Hematopoietic multipotent progenitor cell (in vitro differentiated cells): ENCODE results near the gene KCTD7. TPM values are rescaled to one million over a fixed set of nuclear protein-coding genes. Genes with fewer than 3 reads are reported as not detected.
"Not testable (repeated sequence)": the region's sequence is repeated elsewhere in the genome, so short reads cannot be mapped to it uniquely, and the experiment has no call there.

Experiments used
- DNase-seq, 3 donors: peaks; one replicate each; pipeline ENCODE4 v3.0.0-alpha.2; 2011 to 2015; ENCODE audit warnings: low read depth in 2 of 3, low spot score in 2 of 3
- total RNA-seq: library from RNA; depleted of rRNA; stranded (reverse); fragments of >200 nt; gene quantifications from one replicate; pipeline ENCODE4 v1.2.3, GENCODE V29; 2012

Gene KCTD7
- total RNA-seq, 1 donor: 3.5 TPM

GRCh38 chr7:66614596-66614995, 14.1 kb upstream of the KCTD7 start:
- not testable (repeated sequence) for DNase-seq

- DNase-seq: no peak
Measured at GRCh38 chr7:66615699-66616098, 13.0 kb upstream of the KCTD7 start.

GRCh38 chr7:66617295-66617694, 11.4 kb upstream of the KCTD7 start:
- DNase-seq: no peak

- not testable (repeated sequence) for DNase-seq
Measured at GRCh38 chr7:66619341-66619948, 9.2 kb upstream of the KCTD7 start.

- DNase-seq: no peak
Measured at GRCh38 chr7:66626331-66626934, 2.2 kb upstream of the KCTD7 start.

- peak in 1 of 3 donors; percentile 55 for DNase-seq
Measured at GRCh38 chr7:66627151-66627681, 1.5 kb upstream of the KCTD7 start.

GRCh38 chr7:66627881-66628360, 760 bp upstream of the KCTD7 start:
- no peak for DNase-seq

GRCh38 chr7:66629222-66630062, 761 bp downstream of the KCTD7 start:
- no peak for DNase-seq

GRCh38 chr7:66630531-66630930, 1.9 kb downstream of the KCTD7 start:
- DNase-seq: peak in 2 of 3 donors; percentile 51

- peak in 2 of 3 donors; percentile 46 to 63 for DNase-seq
Measured at GRCh38 chr7:66631471-66631870, 2.8 kb downstream of the KCTD7 start.

GRCh38 chr7:66634816-66635215, 6.1 kb downstream of the KCTD7 start:
- DNase-seq: no peak

- not testable (repeated sequence) for DNase-seq
Measured at GRCh38 chr7:66635322-66635981, 6.8 kb downstream of the KCTD7 start.

- not testable (repeated sequence) for DNase-seq
Measured at GRCh38 chr7:66635982-66636546, 7.4 kb downstream of the KCTD7 start.

GRCh38 chr7:66638309-66639099, 9.8 kb downstream of the KCTD7 start:
- no peak for DNase-seq

- peak in 1 of 3 donors; percentile 26 for DNase-seq
Measured at GRCh38 chr7:66639773-66640172, 11.1 kb downstream of the KCTD7 start.

GRCh38 chr7:66640802-66641525, 12.3 kb downstream of the KCTD7 start:
- DNase-seq: no peak

- DNase-seq: no peak
Measured at GRCh38 chr7:66641526-66641871, 12.8 kb downstream of the KCTD7 start.

GRCh38 chr7:66642186-66642585, 13.5 kb downstream of the KCTD7 start:
- no peak for DNase-seq

GRCh38 chr7:66642932-66643331, 14.3 kb downstream of the KCTD7 start:
- no peak for DNase-seq
